Vagina (tissue), 2 donors: ENCODE results near the gene DICER1. TPM values are rescaled to one million over a fixed set of nuclear protein-coding genes. Genes with fewer than 3 reads are reported as not detected.

Experiments
- DNase-seq, 2 donors: peaks; one replicate each; pipeline ENCODE4 v3.0.0-alpha.2; 2017; ENCODE audit errors: extremely low spot score in 2 of 2
- H3K27ac ChIP-seq: fragments of 200-600 bp; sonication (generic); one replicate; pipeline ENCODE4 v1.5.1; 2019
- H3K27me3 ChIP-seq: fragments of 200-600 bp; sonication (generic); one replicate; pipeline ENCODE4 v1.5.1; 2019
- H3K36me3 ChIP-seq, 2 donors: fragments of 200-600 bp; sonication (generic); one replicate each; pipeline ENCODE4 v1.5.1; 2017 to 2019
- H3K4me1 ChIP-seq: fragments of 200-600 bp; sonication (generic); one replicate; pipeline ENCODE4 v1.5.1; 2019
- H3K4me3 ChIP-seq, 2 donors: fragments of 200-600 bp; sonication (generic); 1 replicate in 1 of 2; 2 replicates in 1 of 2; pipeline ENCODE4 v1.5.1; 2016 to 2019
- H3K9me3 ChIP-seq: fragments of 200-600 bp; sonication (generic); one replicate; pipeline ENCODE4 v1.5.1; 2019
- CTCF ChIP-seq, 3 experiments: fragments of 450-650 bp in 2 of 3; fragments of 200-600 bp in 1 of 3; sonication (generic) in 1 of 3; IDR thresholded peaks; one replicate each; pipeline ENCODE4 v1.5.1; 2017 to 2019; ENCODE audit warnings: antibody characterized with exemption in 3 of 3, mild to moderate bottlenecking in 2 of 3, moderate library complexity in 2 of 3
- POLR2A ChIP-seq, 2 donors: fragments of 450-650 bp; IDR thresholded peaks; one replicate each; pipeline ENCODE4 v1.6.1; 2017; ENCODE audit warnings: antibody characterized with exemption in 2 of 2, mild to moderate bottlenecking in 2 of 2, moderate library complexity in 2 of 2
- POLR2AphosphoS5 ChIP-seq, 2 donors: sonication (generic); formaldehyde crosslinking; IDR thresholded peaks; one replicate each; pipeline ENCODE4 v1.9.0; 2017; ENCODE audit warnings: antibody characterized with exemption in 2 of 2, mild to moderate bottlenecking in 2 of 2, low read depth in 1 of 2; ENCODE audit not compliant: insufficient read depth in 1 of 2
- intact Hi-C: fragments of 100-400 bp; cut with DNase I; formaldehyde crosslinking; loops from one replicate; pipeline ENCODE4 v1.15.1; 2023
- total RNA-seq: library from RNA; depleted of rRNA; stranded (reverse); fragments of >200 nt; gene quantifications from one replicate; pipeline ENCODE4 v1.2.3, GENCODE V29; 2016

DICER1 gene
- total RNA-seq, 1 donor from 2014 or later: 68.3 TPM

- no peaks in the 10 kb centered on the region for H3K9me3 ChIP-seq
- DNase-seq: no peak
- H3K27ac ChIP-seq: no peak overlapping the region
- TF ChIP-seq POLR2AphosphoS5 (IDR thresholded peaks at IDR 0.05; ENCODE audit: insufficient read depth in 1 of 2, low read depth in 1 of 2): no peak
- TF ChIP-seq POLR2A (IDR thresholded peaks at IDR 0.05): no peak
- TF ChIP-seq CTCF (IDR thresholded peaks at IDR 0.05): no peak
- H3K4me1 ChIP-seq: peaks cover 62% of the 10 kb centered on the region
- peaks cover 0 to 4% of the 10 kb centered on the region in 2 donors for H3K36me3 ChIP-seq
- intact Hi-C loops: no loop called here
- no peak overlapping the region for H3K4me3 ChIP-seq
- H3K27me3 ChIP-seq: no peaks in the 10 kb centered on the region
These were observed 20.7 kb downstream of the DICER1 start for GRCh38 chr14:95136631-95137030.

- TF ChIP-seq CTCF (IDR thresholded peaks at IDR 0.05) (no peak), POLR2A (IDR thresholded peaks at IDR 0.05) (no peak), POLR2AphosphoS5 (IDR thresholded peaks at IDR 0.05; ENCODE audit: insufficient read depth in 1 of 2, low read depth in 1 of 2) (no peak)
- Histone ChIP-seq H3K27me3 (no peaks in the 10 kb centered on the region), H3K4me1 (peaks cover 45% of the 10 kb centered on the region), H3K4me3 (no peak overlapping the region), H3K27ac (no peak overlapping the region), H3K9me3 (no peaks in the 10 kb centered on the region), H3K36me3 (peaks cover 0 to 12% of the 10 kb centered on the region in 2 donors)
- DNase-seq: no peak
- intact Hi-C loops: loop anchor here (5.0 kb wide), 1 partner anchor 102 kb away; no protein-coding TSS in a partner anchor
These were observed 22.9 kb downstream of the DICER1 start for GRCh38 chr14:95134304-95134933.

- Histone ChIP-seq H3K4me1 (peaks cover 42% of the 10 kb centered on the region), H3K27ac (no peak overlapping the region)
- intact Hi-C loops: loop anchor here (5.0 kb wide), 1 partner anchor 101 kb away; no protein-coding TSS in a partner anchor
These were observed 24.0 kb downstream of the DICER1 start for GRCh38 chr14:95133282-95133681.

GRCh38 chr14:95132760-95133159, 24.6 kb downstream of the DICER1 start:
- no peaks in the 10 kb centered on the region for H3K9me3 ChIP-seq
- DNase-seq: no peak
- no peak for TF ChIP-seq CTCF (IDR thresholded peaks at IDR 0.05)
- TF ChIP-seq POLR2AphosphoS5 (IDR thresholded peaks at IDR 0.05; ENCODE audit: insufficient read depth in 1 of 2, low read depth in 1 of 2): no peak
- TF ChIP-seq POLR2A (IDR thresholded peaks at IDR 0.05): no peak
- intact Hi-C loops: loop anchor here (5.0 kb wide), 1 partner anchor 100 kb away; no protein-coding TSS in a partner anchor
- H3K36me3 ChIP-seq: peaks cover 0 to 12% of the 10 kb centered on the region in 2 donors
- peaks cover 37% of the 10 kb centered on the region for H3K4me1 ChIP-seq
- no peaks in the 10 kb centered on the region for H3K27me3 ChIP-seq
- H3K27ac ChIP-seq: no peak overlapping the region
- no peak overlapping the region for H3K4me3 ChIP-seq

More at GRCh38 chr14:95133282-95133681, 24.0 kb downstream of the DICER1 start:
- peaks cover 0 to 12% of the 10 kb centered on the region in 2 donors for H3K36me3 ChIP-seq
- no peaks in the 10 kb centered on the region for H3K27me3 ChIP-seq
- no peak for DNase-seq
- TF ChIP-seq CTCF (IDR thresholded peaks at IDR 0.05): no peak
- no peak for TF ChIP-seq POLR2AphosphoS5 (IDR thresholded peaks at IDR 0.05; ENCODE audit: insufficient read depth in 1 of 2, low read depth in 1 of 2)
- no peak for TF ChIP-seq POLR2A (IDR thresholded peaks at IDR 0.05)
- no peak overlapping the region for H3K4me3 ChIP-seq
- H3K9me3 ChIP-seq: no peaks in the 10 kb centered on the region

- H3K27ac ChIP-seq: no peak overlapping the region
- no peak overlapping the region for H3K4me3 ChIP-seq
- DNase-seq: no peak
- H3K27me3 ChIP-seq: no peaks in the 10 kb centered on the region
- intact Hi-C loops: loop anchor here (5.0 kb wide), 1 partner anchor 98 kb away; no protein-coding TSS in a partner anchor
- peaks cover 18% of the 10 kb centered on the region for H3K4me1 ChIP-seq
- TF ChIP-seq POLR2AphosphoS5 (IDR thresholded peaks at IDR 0.05; ENCODE audit: insufficient read depth in 1 of 2, low read depth in 1 of 2) (no peak), POLR2A (IDR thresholded peaks at IDR 0.05) (no peak), CTCF (IDR thresholded peaks at IDR 0.05) (no peak)
- H3K9me3 ChIP-seq: no peaks in the 10 kb centered on the region
- peaks cover 0 to 21% of the 10 kb centered on the region in 2 donors for H3K36me3 ChIP-seq
These were observed 26.8 kb downstream of the DICER1 start for GRCh38 chr14:95130549-95130948.
